NB4 (cell line): ENCODE measurements around the gene COG7.

Source experiments
- DNase-seq: peaks from one replicate; pipeline ENCODE4 v3.0.0; 2010; ENCODE audit warnings: low read depth
- H3K4me3 ChIP-seq: one replicate; pipeline ENCODE4 v1.5.1; 2011; ENCODE audit warnings: mild to moderate bottlenecking, low read depth, low read length, moderate library complexity
- MAX ChIP-seq: IDR thresholded peaks from 2 replicates; pipeline ENCODE4 v1.6.1; 2011; ENCODE audit warnings: low read depth, low read length
- MYC ChIP-seq: IDR thresholded peaks from 2 replicates; pipeline ENCODE4 v1.6.1; 2011; ENCODE audit warnings: low read depth, low read length
- POLR2A ChIP-seq: IDR thresholded peaks from 2 replicates; pipeline ENCODE4 v1.6.1; 2011; ENCODE audit warnings: mild to moderate bottlenecking; ENCODE audit not compliant: insufficient read length; ENCODE audit errors: extremely low read depth
- TF ChIP-seq, protein P1 (sequence below): IDR thresholded peaks from one replicate; pipeline ENCODE4 v1.5.1; 2012; ENCODE audit warnings: low read depth, low read length

COG7 gene

DNA sequence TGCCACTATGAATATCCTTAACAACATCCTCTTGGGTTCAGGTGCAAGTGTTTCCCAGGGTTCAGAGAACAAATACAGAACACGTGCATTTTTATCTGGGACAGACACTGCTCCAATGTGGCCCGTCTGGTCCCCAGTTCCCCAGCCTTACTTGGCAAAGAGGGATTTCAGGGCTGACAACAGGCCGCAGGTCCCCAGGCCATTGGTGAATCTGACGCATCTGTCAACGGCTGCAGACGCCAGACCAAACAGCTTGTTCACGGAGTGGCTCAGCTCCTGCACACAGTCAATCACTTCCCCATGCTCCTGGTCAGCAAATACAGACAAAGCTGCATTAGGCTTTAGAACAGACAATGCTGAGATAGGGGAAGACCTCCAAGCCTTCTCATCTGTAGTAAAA, 36.2 kb downstream of the COG7 start:
- TF ChIP-seq MAX = no peak
- TF ChIP-seq POLR2A = no peak
- TF ChIP-seq, protein P1, sequence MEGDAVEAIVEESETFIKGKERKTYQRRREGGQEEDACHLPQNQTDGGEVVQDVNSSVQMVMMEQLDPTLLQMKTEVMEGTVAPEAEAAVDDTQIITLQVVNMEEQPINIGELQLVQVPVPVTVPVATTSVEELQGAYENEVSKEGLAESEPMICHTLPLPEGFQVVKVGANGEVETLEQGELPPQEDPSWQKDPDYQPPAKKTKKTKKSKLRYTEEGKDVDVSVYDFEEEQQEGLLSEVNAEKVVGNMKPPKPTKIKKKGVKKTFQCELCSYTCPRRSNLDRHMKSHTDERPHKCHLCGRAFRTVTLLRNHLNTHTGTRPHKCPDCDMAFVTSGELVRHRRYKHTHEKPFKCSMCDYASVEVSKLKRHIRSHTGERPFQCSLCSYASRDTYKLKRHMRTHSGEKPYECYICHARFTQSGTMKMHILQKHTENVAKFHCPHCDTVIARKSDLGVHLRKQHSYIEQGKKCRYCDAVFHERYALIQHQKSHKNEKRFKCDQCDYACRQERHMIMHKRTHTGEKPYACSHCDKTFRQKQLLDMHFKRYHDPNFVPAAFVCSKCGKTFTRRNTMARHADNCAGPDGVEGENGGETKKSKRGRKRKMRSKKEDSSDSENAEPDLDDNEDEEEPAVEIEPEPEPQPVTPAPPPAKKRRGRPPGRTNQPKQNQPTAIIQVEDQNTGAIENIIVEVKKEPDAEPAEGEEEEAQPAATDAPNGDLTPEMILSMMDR = no peak
- no peak for TF ChIP-seq MYC
- H3K4me3 ChIP-seq = no peak overlapping the region
- no peak for DNase-seq

DNA sequence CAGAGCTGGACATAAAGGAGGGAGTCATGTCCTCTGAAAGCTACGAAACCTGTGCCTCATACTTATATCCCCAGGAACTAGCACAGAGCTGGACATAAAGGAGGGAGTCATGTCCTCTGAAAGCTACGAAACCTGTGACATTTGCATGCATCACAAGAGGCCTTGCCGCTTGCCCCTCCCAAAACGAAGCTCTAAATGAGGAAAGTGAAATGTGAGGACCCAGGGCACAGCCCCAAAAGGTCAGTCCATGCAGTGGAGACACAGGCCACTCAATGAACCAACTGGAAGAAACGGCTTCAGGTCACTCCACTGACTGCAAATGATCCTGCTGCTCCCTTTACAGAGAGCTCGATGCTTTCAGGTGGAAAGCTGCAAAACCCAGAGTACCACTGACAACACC, 38.3 kb downstream of the COG7 start:
- no peak overlapping the region for H3K4me3 ChIP-seq
- TF ChIP-seq MAX = no peak
- TF ChIP-seq, protein P1 = no peak
- TF ChIP-seq POLR2A = no peak
- TF ChIP-seq MYC = no peak
- no peak for DNase-seq

GRCh38 chr16:23410176-23410575, 42.8 kb downstream of the COG7 start:
- no peak for TF ChIP-seq MYC
- TF ChIP-seq MAX = no peak
- no peak for TF ChIP-seq POLR2A
- TF ChIP-seq, protein P1 = no peak

DNA sequence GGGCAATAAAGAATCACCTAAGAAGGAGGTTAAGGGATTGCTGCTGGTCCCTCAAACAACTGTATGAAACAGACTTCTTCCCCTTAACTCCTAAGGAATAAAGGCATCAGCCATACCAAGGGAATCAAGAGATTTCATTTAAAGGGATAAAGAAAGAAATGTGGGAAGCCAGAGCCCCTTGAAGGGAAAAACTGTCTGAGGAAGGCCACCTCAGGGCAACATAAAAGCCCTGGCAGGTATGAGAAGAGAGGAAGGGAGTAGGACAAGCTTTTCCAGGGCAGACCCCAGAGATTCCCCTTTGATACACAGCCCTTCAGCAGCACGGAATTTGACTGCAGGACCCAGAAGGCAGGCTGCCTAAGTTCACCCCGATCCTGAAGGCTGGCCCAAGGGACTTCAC, 43.5 kb downstream of the COG7 start:
- H3K4me3 ChIP-seq = no peak overlapping the region
- DNase-seq = no peak
- no peak for TF ChIP-seq MAX
- TF ChIP-seq, protein P1 = no peak
- no peak for TF ChIP-seq POLR2A
- no peak for TF ChIP-seq MYC

More at GRCh38 chr16:23410176-23410575, 42.8 kb downstream of the COG7 start:
- DNase-seq = no peak
- no peak overlapping the region for H3K4me3 ChIP-seq

DNA sequence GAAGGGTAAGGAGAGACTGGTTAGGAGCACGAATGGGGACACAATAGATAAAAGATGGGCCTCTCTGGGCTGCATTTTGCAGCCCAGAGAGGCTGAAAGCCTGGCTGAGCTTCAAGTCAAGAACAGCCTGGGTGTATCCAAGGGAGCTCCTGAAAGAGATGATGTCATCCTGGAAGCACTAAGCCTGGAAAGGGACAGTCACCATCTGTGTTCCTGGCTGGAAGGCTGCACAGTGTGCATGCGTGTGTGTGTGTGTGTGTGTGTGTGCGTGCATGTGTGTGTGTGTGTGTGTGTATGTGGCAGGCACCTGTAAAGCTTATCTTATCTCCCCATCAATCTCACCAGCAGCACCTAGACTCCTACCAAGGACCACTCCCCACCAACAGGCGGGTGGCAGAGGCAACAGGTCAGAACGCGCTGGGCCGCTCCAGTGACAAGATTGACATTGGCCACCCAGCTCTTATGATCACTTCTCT, 44.1 kb downstream of the COG7 start:
- TF ChIP-seq MAX = no peak
- TF ChIP-seq MYC = no peak
- TF ChIP-seq, protein P1 = no peak
- no peak for TF ChIP-seq POLR2A
- no peak overlapping the region for H3K4me3 ChIP-seq
- DNase-seq = no peak

DNA sequence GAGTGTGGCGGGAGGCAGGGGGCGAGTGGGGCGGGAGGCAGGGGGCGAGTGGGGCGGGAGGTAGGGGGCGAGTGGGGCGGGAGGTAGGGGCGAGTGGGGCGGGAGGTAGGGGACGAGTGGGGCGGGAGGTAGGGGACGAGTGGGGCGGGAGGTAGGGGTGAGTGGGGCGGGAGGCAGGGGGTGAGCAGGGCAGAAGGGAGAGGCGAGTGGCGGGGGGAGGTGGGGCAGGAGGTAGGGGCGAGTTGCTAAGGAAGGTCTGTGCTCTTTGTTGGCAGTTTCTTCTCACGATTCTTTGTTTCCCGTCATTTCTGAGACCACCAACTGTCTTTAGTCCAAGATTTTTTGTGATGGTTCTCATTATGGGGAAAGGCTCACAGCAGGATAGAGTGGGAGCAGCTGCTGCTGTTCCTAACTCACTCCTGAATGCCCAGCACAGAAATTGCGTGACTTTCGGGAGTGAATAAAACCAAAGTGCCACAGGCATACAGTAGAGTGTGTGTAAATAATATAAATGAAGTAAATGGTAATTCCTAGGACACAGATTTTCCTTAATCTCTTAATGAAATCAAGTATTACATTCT, 44.7 kb downstream of the COG7 start:
- TF ChIP-seq POLR2A = no peak
- no peak for TF ChIP-seq MYC
- no peak for TF ChIP-seq MAX
- TF ChIP-seq, protein P1 = no peak
- H3K4me3 ChIP-seq = no peak overlapping the region
- no peak for DNase-seq
